Skin of body (tissue), 2 donors: ENCODE results near the gene PLCH2. TPM values are rescaled to one million over a fixed set of nuclear protein-coding genes. Genes with fewer than 3 reads are reported as not detected.
"Not testable (repeated sequence)": the region's sequence is repeated elsewhere in the genome, so short reads cannot be mapped to it uniquely, and the experiment has no call there.

Source experiments
- DNase-seq: peaks from one replicate; lab custom pipeline; 2025; lab: John Stamatoyannopoulos, UW
- total RNA-seq: library from RNA; depleted of rRNA; stranded (reverse); fragments of >200 nt; gene quantifications from one replicate; pipeline ENCODE4 v1.2.3, GENCODE V29; 2014

Gene PLCH2
- total RNA-seq, 1 donor from 2014 or later, result 15.3 TPM

DNA sequence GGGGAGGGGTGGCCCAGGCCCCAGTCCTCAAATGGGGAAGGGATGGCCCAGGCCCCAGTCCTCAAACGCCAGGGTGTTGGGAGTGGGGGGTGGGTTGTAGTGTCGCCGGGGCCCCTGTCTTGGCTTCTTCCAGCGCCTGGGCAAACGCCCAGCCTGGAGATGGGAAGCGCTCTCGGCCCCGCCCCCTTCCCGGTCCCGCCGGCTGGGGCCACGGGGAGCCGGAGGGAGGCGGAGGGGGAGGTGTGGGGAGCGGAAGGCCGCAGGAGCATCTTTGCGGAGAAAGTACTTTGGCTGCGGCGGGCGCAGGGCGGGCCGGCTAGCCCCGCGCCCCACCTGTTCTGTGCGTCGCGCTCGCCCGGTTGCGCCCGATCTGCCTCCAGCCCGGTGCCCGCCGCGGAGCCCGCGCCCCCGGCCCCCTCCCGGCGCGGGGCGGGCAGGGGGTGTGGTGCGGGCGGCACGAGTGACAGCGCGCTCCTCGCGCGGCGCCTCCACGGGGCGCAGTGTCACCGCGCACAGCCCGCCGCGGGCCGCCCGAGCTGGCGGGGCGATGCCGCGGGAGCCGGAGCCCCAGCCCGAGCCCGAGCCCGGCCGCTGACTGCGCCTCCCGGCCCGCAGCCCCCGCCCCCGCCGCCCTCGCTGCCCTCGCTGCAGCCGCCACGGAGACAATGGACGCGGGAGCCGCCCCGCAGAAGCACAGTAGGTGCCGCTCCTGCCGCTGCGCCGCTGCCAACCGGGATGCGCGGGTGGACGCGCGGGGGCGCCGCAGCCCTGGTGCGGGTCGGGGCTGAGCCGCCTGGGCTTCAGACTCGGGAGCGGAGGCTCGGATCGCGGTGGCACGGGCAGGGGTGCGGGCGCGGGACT is 32.6 kb upstream of the PLCH2 start:
- DNase-seq, result no peak

DNA sequence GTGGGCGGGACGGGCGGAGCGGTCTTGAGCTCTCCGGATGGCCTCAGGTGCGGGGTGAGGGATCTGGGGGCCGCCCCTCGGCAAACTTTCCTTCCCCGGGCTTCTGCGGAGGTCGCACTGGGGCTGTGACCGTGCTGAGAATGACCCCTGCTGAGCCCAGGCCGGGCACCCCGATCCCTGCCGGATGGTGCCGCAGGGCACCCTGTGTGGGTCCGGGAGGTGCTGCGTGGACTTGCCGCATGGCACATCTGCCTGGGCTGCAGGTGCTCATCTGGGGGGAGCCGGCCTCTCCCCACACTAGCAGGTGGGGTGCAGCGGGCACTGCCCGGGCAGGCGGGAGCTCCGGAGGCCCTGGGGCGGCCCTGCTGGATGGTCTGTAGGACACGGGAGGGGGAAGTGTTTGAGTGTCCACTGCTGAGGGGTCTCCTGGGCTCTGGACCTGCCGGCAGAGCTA is 31.9 kb upstream of the PLCH2 start:
- no peak for DNase-seq

DNA sequence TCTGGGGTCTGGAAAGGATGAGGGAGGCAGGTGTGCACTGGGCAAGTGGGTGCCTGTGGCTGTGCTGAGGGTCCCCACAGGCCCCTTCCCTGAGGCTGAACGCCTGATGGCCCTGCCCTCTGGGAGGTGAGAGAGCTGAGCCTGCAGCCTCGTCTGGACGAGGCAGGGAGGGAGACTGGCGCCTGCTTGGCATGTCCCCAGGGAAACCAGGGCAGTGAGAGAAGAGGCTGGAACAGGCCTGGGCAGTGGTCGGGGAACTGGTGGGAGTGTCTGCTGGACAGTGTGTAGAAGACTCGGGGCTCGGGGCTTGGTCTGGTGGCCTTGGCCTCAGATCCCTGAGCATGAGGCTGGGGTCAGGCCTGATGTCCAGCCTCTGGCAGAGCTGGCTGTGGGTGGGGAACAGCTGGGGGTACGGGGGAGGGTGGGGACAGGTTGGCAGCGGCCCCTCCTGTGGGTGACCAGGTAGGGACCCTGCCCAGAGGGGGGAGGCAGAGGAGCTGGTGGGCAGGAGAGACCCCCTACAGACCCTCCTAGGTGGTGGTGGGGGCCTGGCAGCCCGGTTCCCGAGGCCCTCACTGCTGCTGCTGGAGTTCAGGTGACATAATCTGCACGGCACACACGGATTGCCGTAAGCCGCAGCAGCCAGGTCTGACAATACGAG is 30.8 kb upstream of the PLCH2 start:
- no peak for DNase-seq

DNA sequence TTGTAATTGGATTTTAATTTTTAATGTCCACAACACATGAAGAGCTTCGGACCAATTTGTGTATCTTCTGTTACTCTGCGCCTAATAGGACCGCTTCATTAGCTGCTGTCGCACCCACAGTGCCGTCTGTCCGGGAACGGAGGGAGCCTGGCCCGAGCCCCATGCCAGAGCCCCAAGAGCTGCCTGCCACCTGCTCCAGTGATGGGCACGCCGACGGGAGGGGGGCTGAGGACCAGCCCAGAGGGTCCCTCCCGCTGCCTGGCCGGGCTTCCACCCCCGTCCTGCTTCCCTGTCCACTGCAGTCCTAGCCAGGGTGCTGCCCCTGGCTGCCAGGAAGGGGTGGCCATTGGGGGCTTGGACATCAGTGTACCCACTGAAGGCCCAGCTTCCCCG is 30.3 kb upstream of the PLCH2 start:
- DNase-seq, result no peak

DNA sequence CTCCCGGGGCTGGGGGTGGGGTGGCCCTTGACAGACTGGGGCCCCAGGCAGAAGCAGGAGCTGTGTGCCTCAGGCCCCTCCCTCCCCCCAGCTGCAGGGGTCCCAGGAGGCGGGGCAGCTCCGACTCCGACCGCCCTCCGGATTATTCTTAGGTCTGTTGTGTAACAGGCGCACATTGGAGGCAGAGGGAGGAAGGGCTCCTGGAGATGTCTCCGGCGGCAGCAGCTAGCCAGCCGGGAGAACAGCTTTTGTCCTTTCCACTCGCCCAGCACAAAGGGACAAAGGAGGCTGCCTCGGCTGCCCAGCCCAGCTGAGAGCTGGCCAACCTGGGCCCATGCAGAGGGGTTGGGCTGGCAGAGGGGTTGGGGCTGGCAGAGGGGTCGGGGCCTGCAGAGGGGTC is 29.7 kb upstream of the PLCH2 start:
- DNase-seq, result no peak

DNA sequence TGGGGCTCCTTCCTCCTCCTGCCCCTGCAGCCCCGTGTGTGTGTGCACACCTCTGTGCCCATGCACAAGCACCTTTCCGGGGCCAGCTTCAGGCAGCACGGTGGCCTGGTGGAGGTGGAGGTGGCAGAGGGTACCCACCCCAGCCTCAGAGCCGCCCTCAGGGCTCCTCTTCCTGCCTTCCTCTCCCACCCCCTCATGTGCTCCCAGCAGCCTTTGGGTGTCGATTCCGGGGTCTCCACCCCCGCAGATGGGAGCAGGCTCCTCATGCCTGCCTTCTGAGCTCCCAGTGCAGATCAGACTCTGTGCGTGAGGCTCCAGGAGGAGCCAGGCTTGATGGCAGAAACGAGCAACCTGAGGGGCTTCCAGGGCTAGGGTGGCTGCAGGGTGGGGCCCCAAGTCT is 29.2 kb upstream of the PLCH2 start:
- DNase-seq, result no peak

DNA sequence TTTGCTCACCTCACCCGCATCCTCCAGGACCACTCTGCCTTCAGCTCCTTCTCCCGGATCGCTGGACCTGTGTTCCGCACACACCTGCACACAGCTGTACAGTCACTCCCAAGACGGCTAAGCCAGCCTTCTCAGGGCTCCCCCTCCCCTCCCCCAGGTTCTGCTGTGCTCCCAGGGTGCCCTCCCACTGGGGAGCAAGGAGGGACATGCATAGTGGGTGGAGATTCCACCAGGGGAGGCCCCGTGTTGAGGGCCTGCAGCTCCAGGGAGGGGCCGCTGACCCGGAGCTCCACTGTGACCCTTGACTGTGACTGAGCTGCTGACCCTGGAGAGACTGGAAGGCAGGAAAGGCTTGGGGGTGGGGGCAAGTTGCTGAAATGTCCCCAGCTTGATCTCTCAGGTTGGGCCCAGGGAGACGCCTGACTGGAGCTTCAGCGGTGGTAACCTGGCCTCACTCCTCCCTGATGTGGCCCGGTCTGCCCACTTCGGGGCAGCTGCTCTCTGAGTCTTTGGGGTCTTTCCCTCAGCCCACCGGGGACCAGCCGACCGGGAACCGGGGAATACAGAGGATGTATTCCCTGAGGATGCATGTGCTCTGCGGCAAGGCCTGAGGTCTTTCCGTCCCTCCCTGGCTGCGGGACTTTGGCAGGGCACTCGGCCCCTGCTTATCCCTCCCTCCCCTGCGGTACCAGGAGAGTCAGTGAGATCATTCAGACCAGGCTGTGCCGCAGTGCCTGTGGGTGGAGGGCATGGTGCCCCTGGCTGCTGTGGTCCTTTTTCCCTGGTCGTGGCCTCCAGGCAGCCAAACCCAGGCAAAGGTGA is 28.6 kb upstream of the PLCH2 start:
- DNase-seq, result no peak

DNA sequence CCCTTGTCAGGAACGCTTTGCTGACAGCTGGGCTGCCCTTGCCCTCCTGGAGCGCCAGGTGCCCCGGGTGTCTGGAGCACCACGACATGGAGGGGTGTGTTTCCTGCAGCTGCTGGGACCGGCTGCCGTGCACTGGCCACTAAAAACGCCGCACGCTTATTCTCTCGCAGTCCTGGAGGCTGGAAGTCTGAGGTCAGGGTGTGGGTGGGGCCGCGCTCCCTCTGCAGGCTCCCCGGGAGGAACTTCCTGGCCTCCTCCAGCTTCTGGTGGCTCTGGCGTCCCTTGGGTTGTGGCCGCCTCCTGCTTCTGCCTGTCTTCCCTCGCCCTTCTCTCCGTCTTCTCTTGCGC is 28.0 kb upstream of the PLCH2 start:
- DNase-seq, result no peak

DNA sequence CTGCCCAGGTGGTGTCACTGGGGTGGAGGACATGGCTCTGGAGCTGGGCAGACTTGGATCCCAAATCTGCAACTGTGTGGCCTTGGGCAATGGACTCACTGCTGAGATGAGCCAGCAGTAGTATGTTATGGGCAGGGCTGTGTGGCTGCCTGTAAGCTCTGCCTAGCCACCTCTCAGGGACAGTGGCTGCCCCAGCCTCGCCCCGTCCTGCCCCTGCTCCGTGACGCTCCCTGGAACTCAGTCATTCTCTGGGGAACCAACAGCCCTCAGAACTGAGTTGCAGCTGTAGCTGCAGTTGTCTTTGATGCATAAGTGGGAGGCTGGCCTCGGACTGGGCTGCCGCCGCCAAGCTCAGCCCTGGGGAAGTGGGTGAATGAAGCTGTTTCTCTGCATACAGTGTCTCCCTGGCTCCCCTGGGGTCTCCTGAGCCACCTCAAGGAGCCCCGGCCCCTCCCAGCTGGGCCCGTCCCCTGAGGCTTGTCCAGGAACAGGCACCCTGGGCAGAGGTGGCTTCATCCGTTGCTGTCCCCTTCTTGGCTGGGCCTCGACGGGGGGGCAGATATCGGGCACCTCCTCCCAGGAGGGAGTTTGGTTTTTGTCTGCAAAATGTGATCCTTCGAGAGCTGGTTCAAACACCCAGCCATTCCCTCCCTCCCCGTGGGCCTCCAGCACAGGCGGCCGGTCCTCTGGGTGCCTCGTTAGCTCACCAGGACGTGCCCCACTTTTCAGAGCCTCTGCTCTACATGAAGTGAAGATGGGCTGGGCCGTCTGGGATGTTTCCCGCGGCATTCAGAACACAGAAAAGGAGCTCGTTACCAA is 26.2 kb upstream of the PLCH2 start:
- no peak for DNase-seq

DNA sequence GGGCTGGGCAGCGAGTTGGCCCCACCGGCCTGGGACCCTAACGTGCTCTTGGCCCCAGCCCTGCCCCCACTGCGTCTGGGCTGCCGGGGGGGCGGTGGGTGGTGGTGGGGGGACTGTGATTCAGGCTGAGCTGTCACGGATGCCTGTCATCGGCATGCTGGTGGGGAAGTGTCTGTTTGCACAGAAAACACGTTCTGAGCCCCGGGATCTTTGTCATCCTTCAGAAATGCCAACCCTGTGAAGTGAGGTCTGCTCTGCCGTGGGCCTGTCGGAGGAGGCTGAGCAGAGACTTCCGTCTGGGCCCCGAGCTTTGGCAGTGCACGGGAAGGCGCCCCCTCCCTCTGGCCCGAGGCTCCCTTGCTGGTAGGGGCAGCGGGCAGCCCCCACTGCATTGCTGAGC is 24.3 kb upstream of the PLCH2 start:
- no peak for DNase-seq

DNA sequence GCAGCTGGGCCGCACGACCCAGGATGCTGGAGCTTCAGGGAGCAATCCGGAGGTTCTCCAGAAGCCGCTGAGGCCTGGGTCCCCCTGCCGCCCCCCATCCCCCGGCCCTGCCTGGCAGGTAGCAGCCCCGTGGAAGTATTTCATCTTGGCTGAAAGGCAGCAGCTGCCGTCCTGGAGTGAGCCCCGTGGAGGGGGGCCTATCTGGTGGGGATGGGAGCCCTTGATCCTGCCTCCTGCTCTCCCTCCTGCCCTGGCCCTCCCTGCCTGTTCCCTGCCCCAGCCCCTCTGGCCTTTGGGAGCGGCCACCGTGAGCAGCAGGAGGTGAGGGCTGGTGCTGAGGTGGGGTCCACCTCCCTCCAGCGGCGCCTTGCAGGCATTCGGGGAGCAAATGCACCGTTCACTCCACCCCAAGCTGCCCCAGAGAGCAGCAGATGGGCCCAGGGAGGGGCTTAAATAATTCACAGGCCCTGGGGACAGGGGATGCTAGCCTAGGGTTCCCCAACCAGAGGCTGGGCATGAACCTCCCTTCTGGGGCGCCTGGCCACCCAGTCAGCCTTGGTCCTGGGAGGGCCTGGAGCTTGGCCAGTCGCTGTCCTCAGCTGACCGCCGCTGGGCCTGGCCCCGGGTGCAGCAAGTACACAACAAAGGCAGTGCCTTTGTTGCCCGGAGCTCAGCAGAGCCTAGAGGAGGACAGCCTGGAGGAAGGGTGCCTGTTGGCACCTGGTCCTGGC is 23.7 kb upstream of the PLCH2 start:
- no peak for DNase-seq

DNA sequence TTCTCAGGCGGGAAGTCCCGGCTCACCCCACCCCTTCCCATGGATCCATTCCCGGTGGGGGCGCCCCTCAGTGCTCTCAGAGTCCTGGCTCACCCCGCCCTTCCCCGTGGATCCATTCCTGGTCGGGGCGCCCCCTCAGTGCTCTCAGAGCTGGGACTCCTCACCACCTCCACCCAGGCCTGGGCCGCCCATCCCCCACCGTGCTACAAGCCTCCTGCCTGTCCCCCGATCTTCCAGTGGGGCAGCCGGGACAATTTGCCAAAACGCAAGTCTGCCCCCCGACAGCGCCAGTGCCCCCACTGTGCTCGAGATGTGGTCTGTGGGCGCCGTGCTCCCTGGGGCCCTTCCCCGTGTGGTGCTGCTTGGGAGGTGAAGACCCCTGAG is 23.2 kb upstream of the PLCH2 start:
- no peak for DNase-seq

DNA sequence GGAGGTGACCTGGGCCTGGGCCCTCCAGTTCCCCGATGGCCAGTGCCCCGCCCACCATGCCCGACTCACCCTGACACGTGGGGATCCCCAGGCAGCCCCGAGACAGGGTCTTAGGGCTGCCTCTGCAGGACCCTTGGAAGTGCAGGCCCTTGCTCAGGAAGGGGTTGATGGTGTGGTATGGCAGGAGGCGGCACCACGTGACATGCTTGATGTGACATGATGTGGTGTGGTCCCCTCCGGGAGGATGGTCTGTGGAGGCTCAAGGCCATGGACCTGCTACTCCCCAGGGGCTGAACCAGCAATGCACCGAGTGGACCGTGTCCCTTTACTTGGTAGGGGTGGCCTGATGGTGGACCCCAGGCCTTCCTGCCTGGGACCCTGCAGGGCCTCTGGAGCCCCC is 21.9 kb upstream of the PLCH2 start:
- no peak for DNase-seq

DNA sequence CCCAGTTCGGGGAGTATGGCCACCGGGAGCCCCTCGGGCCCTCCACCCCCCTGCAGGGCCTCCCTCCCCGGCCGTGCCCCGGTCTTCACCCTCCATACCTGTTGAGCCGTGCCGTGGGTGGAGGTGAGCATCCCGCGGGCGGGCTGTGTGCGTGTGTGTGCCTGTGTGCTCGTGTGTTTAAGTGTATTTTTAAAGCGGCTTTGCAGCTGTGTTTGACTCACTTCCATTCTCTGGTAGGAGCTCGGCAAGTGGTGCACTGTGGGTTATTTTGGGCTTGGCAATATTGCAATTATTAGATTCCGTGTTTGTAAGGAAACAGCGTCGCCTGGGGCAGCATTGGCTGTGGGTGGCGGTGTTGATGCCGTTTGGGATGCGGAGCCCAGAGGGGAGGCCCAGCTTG is 20.3 kb upstream of the PLCH2 start:
- no peak for DNase-seq

DNA sequence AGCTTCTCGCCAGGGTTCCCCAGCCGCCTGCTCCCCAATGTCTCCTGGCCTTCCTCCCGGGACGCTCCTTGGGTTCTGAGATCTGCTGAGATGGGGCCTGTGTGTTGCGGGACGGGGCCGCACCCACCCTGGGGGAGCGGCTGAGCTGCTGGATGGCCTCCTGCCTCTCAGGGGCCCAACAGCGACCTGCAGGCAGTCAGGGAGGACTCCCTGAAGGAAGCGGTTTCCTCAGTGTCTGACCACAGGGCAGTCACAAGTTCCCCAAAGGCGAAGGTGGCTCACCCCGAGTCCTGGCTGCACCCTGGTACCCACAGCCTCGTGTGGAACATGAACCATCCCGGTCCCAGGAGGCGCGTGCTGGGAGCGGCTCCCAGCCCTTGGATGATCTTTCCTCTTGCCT is 18.6 kb upstream of the PLCH2 start:
- no peak for DNase-seq

DNA sequence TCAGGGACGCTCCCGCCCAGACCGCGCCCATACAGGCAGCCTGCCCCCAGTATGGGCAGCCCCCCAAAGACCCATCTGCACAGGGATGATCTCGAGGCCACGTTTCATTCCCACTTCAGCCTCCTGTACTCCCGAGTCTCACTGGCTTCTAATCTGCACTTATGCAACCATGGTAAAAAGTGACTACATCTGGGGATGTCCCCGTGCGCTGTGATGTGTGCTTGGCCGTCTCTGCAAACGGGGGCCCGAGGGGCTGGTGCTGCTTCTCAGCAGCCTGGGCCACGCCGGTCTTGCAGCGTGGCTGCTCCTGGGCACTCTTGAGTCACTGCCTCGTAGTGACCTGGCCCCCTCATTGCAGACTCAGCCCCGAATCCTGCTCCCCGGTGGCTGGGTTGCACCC is 17.4 kb upstream of the PLCH2 start:
- no peak for DNase-seq

DNA sequence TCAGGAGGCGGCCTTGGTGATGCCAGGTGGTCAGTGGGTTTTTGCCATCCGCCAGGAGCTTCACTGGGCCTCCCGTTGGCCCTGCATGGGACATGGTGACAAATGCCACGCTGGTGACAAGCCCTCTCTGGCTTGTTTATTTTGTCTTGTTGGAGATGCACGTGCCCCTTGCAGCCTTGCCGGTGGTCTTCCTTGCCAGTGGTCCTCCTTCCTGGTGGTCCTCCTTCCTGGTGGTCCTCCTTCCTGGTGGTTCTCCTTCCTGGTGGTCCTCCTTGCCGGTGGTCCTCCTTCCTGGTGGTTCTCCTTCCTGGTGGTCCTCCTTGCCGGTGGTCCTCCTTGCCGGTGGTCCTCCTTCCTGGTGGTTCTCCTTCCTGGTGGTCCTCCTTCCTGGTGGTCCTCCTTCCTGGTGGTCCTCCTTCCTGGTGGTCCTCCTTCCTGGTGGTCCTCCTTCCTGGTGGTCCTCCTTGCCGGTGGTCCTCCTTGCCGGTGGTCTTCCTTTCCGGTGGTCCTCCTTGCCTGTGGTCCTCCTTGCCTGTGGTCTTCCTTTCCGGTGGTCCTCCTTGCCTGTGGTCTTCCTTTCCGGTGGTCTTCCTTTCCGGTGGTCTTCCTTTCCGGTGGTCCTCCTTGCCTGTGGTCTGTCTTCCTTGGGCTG is 16.9 kb upstream of the PLCH2 start:
- not testable (repeated sequence) for DNase-seq

DNA sequence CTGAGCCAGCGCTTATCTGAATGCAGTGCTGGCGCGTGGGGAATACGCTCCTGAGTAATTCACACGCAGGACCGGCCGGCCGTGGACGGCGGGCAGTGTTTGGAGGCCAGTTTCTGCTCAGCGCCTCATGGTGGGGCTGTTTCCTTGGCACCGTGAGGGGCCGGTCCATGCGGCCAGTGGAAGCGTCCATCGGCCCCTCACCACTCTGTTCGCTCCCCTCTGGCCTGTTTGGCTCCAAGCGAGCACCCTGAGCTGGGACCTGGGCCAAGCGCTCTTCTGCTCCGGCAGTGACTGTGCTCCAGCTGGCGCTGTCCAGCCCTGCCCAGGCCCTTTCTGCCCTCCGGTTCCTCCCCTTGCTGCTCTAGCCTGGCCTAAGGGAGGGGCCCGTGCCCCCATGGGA is 16.3 kb upstream of the PLCH2 start:
- no peak for DNase-seq

DNA sequence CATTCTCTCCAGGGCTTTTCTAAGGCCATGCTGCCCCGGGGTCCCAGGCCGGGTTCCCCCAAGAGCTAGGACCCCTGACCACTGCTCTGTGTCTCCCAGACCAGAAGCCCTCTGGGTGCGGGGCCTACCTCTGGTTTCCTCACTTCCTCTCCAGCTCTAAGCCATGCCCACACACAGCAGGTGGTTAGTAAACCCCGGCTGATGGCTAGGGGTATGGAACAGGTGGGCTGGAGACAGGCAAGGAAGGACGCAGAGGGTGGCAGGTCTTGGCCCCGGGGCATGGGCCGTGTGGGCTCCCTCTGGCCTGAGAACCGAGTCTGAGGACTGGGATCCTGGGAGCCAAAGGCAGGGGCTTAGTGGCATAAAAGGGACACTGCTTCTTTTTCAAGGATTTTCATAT is 15.9 kb upstream of the PLCH2 start:
- no peak for DNase-seq
